ENCODE measurements around the gene TTLL11.

The TTLL11 gene

DNA sequence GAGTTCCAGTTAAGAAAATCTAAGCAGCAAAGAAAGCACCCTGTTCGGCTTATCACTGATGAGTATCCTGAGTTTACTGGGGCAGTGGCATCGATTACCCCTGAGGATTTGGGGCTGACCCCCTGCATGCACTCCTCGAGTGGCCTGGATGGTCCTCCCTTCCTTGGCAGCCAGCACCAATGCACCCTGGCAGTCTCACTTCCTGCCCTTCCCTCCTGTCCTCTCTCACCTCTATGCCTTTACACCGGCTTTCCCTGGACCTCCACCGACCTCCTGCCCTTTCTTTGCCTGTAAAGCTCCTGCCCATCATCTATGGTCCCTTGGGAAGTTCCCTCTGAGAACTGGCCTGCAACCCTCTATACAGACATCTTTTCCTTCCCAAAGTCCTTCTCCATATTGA is 97.1 kb downstream of the TTLL11 start:
- H3K36me3 ChIP-seq (ENCODE audit: control insufficient read depth, insufficient read depth, low read length, severe bottlenecking): no peaks in the 10 kb centered on the region
- H3K4me3 ChIP-seq (ENCODE audit: low read length): no peak overlapping the region

DNA sequence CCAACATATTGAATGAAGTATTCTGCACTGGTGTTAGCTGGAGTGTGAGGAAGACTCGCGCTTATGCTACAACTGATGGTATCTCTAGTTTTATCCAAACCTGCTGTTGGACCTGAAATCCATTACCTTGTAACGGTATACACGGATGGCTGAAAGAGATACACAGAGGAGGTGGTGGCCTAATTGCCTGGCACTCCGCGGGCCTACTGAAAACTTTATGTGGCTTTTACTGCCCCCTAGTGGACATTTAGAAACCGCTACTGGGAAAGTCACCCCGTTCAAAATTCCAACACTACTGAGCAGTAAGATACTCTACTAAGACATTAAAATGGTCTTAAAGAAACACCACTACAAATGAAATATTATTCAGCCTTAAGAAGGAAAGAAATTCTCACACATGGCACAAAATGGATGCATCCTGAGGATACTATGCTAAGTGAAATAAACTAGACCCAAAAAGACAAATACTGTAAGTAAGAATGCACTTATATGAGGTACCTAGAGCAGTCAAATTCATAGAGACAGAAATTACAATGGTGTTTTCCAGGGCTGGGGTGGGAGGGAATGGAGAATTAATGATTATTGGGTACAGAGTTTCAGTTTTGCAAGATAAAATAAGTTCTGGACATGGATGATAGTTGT is 100.4 kb downstream of the TTLL11 start:
- Histone ChIP-seq H3K36me3 (ENCODE audit: control insufficient read depth, insufficient read depth, low read length, severe bottlenecking) (no peaks in the 10 kb centered on the region), H3K4me3 (ENCODE audit: low read length) (no peak overlapping the region), H3K9me3 (ENCODE audit: control insufficient read depth, low read length) (no peaks in the 10 kb centered on the region), H3K4me1 (ENCODE audit: control insufficient read depth, insufficient read depth, low read length) (peaks cover under 1% of the 10 kb centered on the region), H3K9ac (ENCODE audit: low read length) (no peak overlapping the region), H3K27me3 (replicated peaks; ENCODE audit: control insufficient read depth, insufficient read depth, low read length) (no peaks in the 10 kb centered on the region)
- peak; percentile 94 for DNase-seq (ENCODE audit: low read depth)

More for the DNA sequence above, 97.1 kb downstream of the TTLL11 start:
- peaks cover 9% of the 10 kb centered on the region for H3K4me1 ChIP-seq (ENCODE audit: control insufficient read depth, insufficient read depth, low read length)
- no peaks in the 10 kb centered on the region for H3K27me3 ChIP-seq (replicated peaks; ENCODE audit: control insufficient read depth, insufficient read depth, low read length)
- H3K9ac ChIP-seq (ENCODE audit: low read length): no peak overlapping the region
- no peak for DNase-seq (ENCODE audit: low read depth)
- H3K9me3 ChIP-seq (ENCODE audit: control insufficient read depth, low read length): no peaks in the 10 kb centered on the region

GRCh38 chr9:121991307-121991661 is 101.8 kb downstream of the TTLL11 start:
- no peak overlapping the region for H3K9ac ChIP-seq (ENCODE audit: low read length)
- DNase-seq (ENCODE audit: low read depth): no peak
- no peaks in the 10 kb centered on the region for H3K9me3 ChIP-seq (ENCODE audit: control insufficient read depth, low read length)
- H3K4me1 ChIP-seq (ENCODE audit: control insufficient read depth, insufficient read depth, low read length): peaks cover 3% of the 10 kb centered on the region
- H3K36me3 ChIP-seq (ENCODE audit: control insufficient read depth, insufficient read depth, low read length, severe bottlenecking): no peaks in the 10 kb centered on the region
- H3K27me3 ChIP-seq (replicated peaks; ENCODE audit: control insufficient read depth, insufficient read depth, low read length): no peaks in the 10 kb centered on the region
- H3K4me3 ChIP-seq (ENCODE audit: low read length): no peak overlapping the region

GRCh38 chr9:121990600-121991306 is 102.4 kb downstream of the TTLL11 start:
- H3K4me3 ChIP-seq (ENCODE audit: low read length): no peak overlapping the region
- H3K9ac ChIP-seq (ENCODE audit: low read length): no peak overlapping the region
- no peaks in the 10 kb centered on the region for H3K27me3 ChIP-seq (replicated peaks; ENCODE audit: control insufficient read depth, insufficient read depth, low read length)
- no peak for DNase-seq (ENCODE audit: low read depth)
- H3K4me1 ChIP-seq (ENCODE audit: control insufficient read depth, insufficient read depth, low read length): peaks cover 8% of the 10 kb centered on the region
- no peaks in the 10 kb centered on the region for H3K36me3 ChIP-seq (ENCODE audit: control insufficient read depth, insufficient read depth, low read length, severe bottlenecking)
- H3K9me3 ChIP-seq (ENCODE audit: control insufficient read depth, low read length): no peaks in the 10 kb centered on the region

- H3K36me3 ChIP-seq (ENCODE audit: control insufficient read depth, insufficient read depth, low read length, severe bottlenecking): no peaks in the 10 kb centered on the region
- DNase-seq (ENCODE audit: low read depth): no peak
- H3K9ac ChIP-seq (ENCODE audit: low read length): no peak overlapping the region
- peaks cover 19% of the 10 kb centered on the region for H3K4me1 ChIP-seq (ENCODE audit: control insufficient read depth, insufficient read depth, low read length)
- H3K27me3 ChIP-seq (replicated peaks; ENCODE audit: control insufficient read depth, insufficient read depth, low read length): no peaks in the 10 kb centered on the region
- no peaks in the 10 kb centered on the region for H3K9me3 ChIP-seq (ENCODE audit: control insufficient read depth, low read length)
- H3K4me3 ChIP-seq (ENCODE audit: low read length): no peak overlapping the region
Measured at GRCh38 chr9:121989010-121989409, 104.1 kb downstream of the TTLL11 start.

GRCh38 chr9:121987314-121987713 is 105.8 kb downstream of the TTLL11 start:
- peaks cover 19% of the 10 kb centered on the region for H3K4me1 ChIP-seq (ENCODE audit: control insufficient read depth, insufficient read depth, low read length)
- peak; percentile 15 for DNase-seq (ENCODE audit: low read depth)
- no peak overlapping the region for H3K9ac ChIP-seq (ENCODE audit: low read length)
- no peaks in the 10 kb centered on the region for H3K36me3 ChIP-seq (ENCODE audit: control insufficient read depth, insufficient read depth, low read length, severe bottlenecking)
- no peak overlapping the region for H3K4me3 ChIP-seq (ENCODE audit: low read length)
- no peaks in the 10 kb centered on the region for H3K9me3 ChIP-seq (ENCODE audit: control insufficient read depth, low read length)
- H3K27me3 ChIP-seq (replicated peaks; ENCODE audit: control insufficient read depth, insufficient read depth, low read length): no peaks in the 10 kb centered on the region

GRCh38 chr9:121985792-121986494 is 107.2 kb downstream of the TTLL11 start:
- no peak for DNase-seq (ENCODE audit: low read depth)
- H3K4me3 ChIP-seq (ENCODE audit: low read length): no peak overlapping the region
- H3K9me3 ChIP-seq (ENCODE audit: control insufficient read depth, low read length): peaks cover 3% of the 10 kb centered on the region
- no peak overlapping the region for H3K9ac ChIP-seq (ENCODE audit: low read length)
- H3K4me1 ChIP-seq (ENCODE audit: control insufficient read depth, insufficient read depth, low read length): peaks cover 19% of the 10 kb centered on the region
- H3K36me3 ChIP-seq (ENCODE audit: control insufficient read depth, insufficient read depth, low read length, severe bottlenecking): no peaks in the 10 kb centered on the region
- no peaks in the 10 kb centered on the region for H3K27me3 ChIP-seq (replicated peaks; ENCODE audit: control insufficient read depth, insufficient read depth, low read length)

- peak; percentile 79 for DNase-seq (ENCODE audit: low read depth)
- Histone ChIP-seq H3K4me1 (ENCODE audit: control insufficient read depth, insufficient read depth, low read length) (peaks cover 19% of the 10 kb centered on the region), H3K9ac (ENCODE audit: low read length) (no peak overlapping the region), H3K36me3 (ENCODE audit: control insufficient read depth, insufficient read depth, low read length, severe bottlenecking) (no peaks in the 10 kb centered on the region), H3K9me3 (ENCODE audit: control insufficient read depth, low read length) (peaks cover 6% of the 10 kb centered on the region), H3K27me3 (replicated peaks; ENCODE audit: control insufficient read depth, insufficient read depth, low read length) (no peaks in the 10 kb centered on the region), H3K4me3 (ENCODE audit: low read length) (no peak overlapping the region)
Measured at GRCh38 chr9:121984726-121985402, 108.2 kb downstream of the TTLL11 start.

GRCh38 chr9:121983736-121984135 is 109.4 kb downstream of the TTLL11 start:
- peaks cover 6% of the 10 kb centered on the region for H3K9me3 ChIP-seq (ENCODE audit: control insufficient read depth, low read length)
- H3K9ac ChIP-seq (ENCODE audit: low read length): no peak overlapping the region
- H3K27me3 ChIP-seq (replicated peaks; ENCODE audit: control insufficient read depth, insufficient read depth, low read length): no peaks in the 10 kb centered on the region
- peaks cover 19% of the 10 kb centered on the region for H3K4me1 ChIP-seq (ENCODE audit: control insufficient read depth, insufficient read depth, low read length)
- H3K4me3 ChIP-seq (ENCODE audit: low read length): no peak overlapping the region
- no peaks in the 10 kb centered on the region for H3K36me3 ChIP-seq (ENCODE audit: control insufficient read depth, insufficient read depth, low read length, severe bottlenecking)
- no peak for DNase-seq (ENCODE audit: low read depth)

- Histone ChIP-seq H3K4me1 (ENCODE audit: control insufficient read depth, insufficient read depth, low read length) (peaks cover 16% of the 10 kb centered on the region), H3K36me3 (ENCODE audit: control insufficient read depth, insufficient read depth, low read length, severe bottlenecking) (no peaks in the 10 kb centered on the region), H3K4me3 (ENCODE audit: low read length) (no peak overlapping the region), H3K9me3 (ENCODE audit: control insufficient read depth, low read length) (peaks cover 6% of the 10 kb centered on the region), H3K9ac (ENCODE audit: low read length) (no peak overlapping the region), H3K27me3 (replicated peaks; ENCODE audit: control insufficient read depth, insufficient read depth, low read length) (no peaks in the 10 kb centered on the region)
- DNase-seq (ENCODE audit: low read depth): no peak
Measured at GRCh38 chr9:121981118-121981883, 111.8 kb downstream of the TTLL11 start.
